ENCODE data around the gene RPS6KB1.
A peak's percentile ranks its signal among the peaks of the same experiment; 100 is the strongest.
"Not testable (repeated sequence)": the region's sequence is repeated elsewhere in the genome, so short reads cannot be mapped to it uniquely, and the experiment has no call there.

RPS6KB1 gene

GRCh38 chr17:59846394-59847165, 46.3 kb upstream of the RPS6KB1 start:
- TF ChIP-seq CTCF (conservative IDR thresholded peaks at IDR 0.05; ENCODE audit: low read depth, low read length): no peak
- H2AFZ ChIP-seq (ENCODE audit: low read depth): no peak overlapping the region
- H4K20me1 ChIP-seq (ENCODE audit: insufficient read depth): no peaks in the 10 kb centered on the region
- peak overlapping the region; percentile 63 for H3K9ac ChIP-seq
- peaks cover 92% of the 10 kb centered on the region for H3K4me1 ChIP-seq (ENCODE audit: low read depth, poor library complexity, severe bottlenecking)
- no peaks in the 10 kb centered on the region for H3K36me3 ChIP-seq (ENCODE audit: insufficient read depth)
- H3K4me3 ChIP-seq (IDR thresholded peaks at IDR 0.05; ENCODE audit: insufficient read depth, low read depth, low read length): no peak overlapping the region
- H3K79me2 ChIP-seq (ENCODE audit: insufficient read depth, low read depth): no peaks in the 10 kb centered on the region
- H3K27me3 ChIP-seq (ENCODE audit: insufficient read depth, low read depth): no peaks in the 10 kb centered on the region
- H3K4me2 ChIP-seq: peak overlapping the region; percentile 92
- H3K27ac ChIP-seq: peak overlapping the region; percentile 96

GRCh38 chr17:59848385-59848668, 44.6 kb upstream of the RPS6KB1 start:
- Histone ChIP-seq H3K4me3 (IDR thresholded peaks at IDR 0.05; ENCODE audit: insufficient read depth, low read depth, low read length) (no peak overlapping the region), H3K4me2 (peak overlapping the region; percentile 92), H2AFZ (ENCODE audit: low read depth) (peak overlapping the region; percentile 8; the same call in 1 of the 2 replicates), H3K9ac (peak overlapping the region; percentile 50), H3K79me2 (ENCODE audit: insufficient read depth, low read depth) (no peaks in the 10 kb centered on the region), H3K36me3 (ENCODE audit: insufficient read depth) (no peaks in the 10 kb centered on the region), H3K27me3 (ENCODE audit: insufficient read depth, low read depth) (no peaks in the 10 kb centered on the region), H3K27ac (peak overlapping the region; percentile 96), H3K4me1 (ENCODE audit: low read depth, poor library complexity, severe bottlenecking) (peaks cover 88% of the 10 kb centered on the region), H4K20me1 (ENCODE audit: insufficient read depth) (no peaks in the 10 kb centered on the region)
- TF ChIP-seq CTCF (conservative IDR thresholded peaks at IDR 0.05; ENCODE audit: low read depth, low read length): no peak

GRCh38 chr17:59848778-59849177, 44.1 kb upstream of the RPS6KB1 start:
- Histone ChIP-seq H2AFZ (ENCODE audit: low read depth) (peak overlapping the region; percentile 8; the same call in 1 of the 2 replicates), H3K27me3 (ENCODE audit: insufficient read depth, low read depth) (no peaks in the 10 kb centered on the region), H3K9ac (peak overlapping the region; percentile 50), H3K36me3 (ENCODE audit: insufficient read depth) (no peaks in the 10 kb centered on the region), H3K27ac (peak overlapping the region; percentile 96), H3K79me2 (ENCODE audit: insufficient read depth, low read depth) (no peaks in the 10 kb centered on the region), H3K4me1 (ENCODE audit: low read depth, poor library complexity, severe bottlenecking) (peaks cover 83% of the 10 kb centered on the region), H3K4me2 (peak overlapping the region; percentile 92), H3K4me3 (IDR thresholded peaks at IDR 0.05; ENCODE audit: insufficient read depth, low read depth, low read length) (no peak overlapping the region), H4K20me1 (ENCODE audit: insufficient read depth) (no peaks in the 10 kb centered on the region)
- TF ChIP-seq CTCF (conservative IDR thresholded peaks at IDR 0.05; ENCODE audit: low read depth, low read length): no peak

- H4K20me1 ChIP-seq (ENCODE audit: insufficient read depth); H3K4me2 ChIP-seq; H3K4me3 ChIP-seq (IDR thresholded peaks at IDR 0.05; ENCODE audit: insufficient read depth, low read depth, low read length); H3K36me3 ChIP-seq (ENCODE audit: insufficient read depth); H3K27ac ChIP-seq; H3K79me2 ChIP-seq (ENCODE audit: insufficient read depth, low read depth); H2AFZ ChIP-seq (ENCODE audit: low read depth); H3K9ac ChIP-seq; H3K27me3 ChIP-seq (ENCODE audit: insufficient read depth, low read depth): not testable (repeated sequence)
- peaks cover 68% of the 10 kb centered on the region for H3K4me1 ChIP-seq (ENCODE audit: low read depth, poor library complexity, severe bottlenecking)
Observed at GRCh38 chr17:59850311-59850710, 42.6 kb upstream of the RPS6KB1 start.

Measured in KMS-11 (cell line).